Ovary (tissue), 9 donors: ENCODE results near the gene TRABD2B. TPM values are rescaled to one million over a fixed set of nuclear protein-coding genes. Genes with fewer than 3 reads are reported as not detected.

Experiments used
- DNase-seq, 5 donors: peaks; one replicate each; pipeline ENCODE4 v3.0.0-alpha.2; 2019 to 2020
- H3K27ac ChIP-seq, 2 donors: fragments of 200-600 bp; one replicate each; pipeline versions ENCODE4 v1.5.1 to v1.8.0; 2019 to 2022
- H3K27me3 ChIP-seq: fragments of 200-600 bp; one replicate; pipeline ENCODE4 v1.8.0; 2022
- H3K36me3 ChIP-seq: fragments of 200-600 bp; sonication (generic); one replicate; pipeline ENCODE4 v1.5.1; 2019
- H3K4me1 ChIP-seq: one replicate; pipeline ENCODE4 v1.8.1; 2013; ENCODE audit warnings: mild to moderate bottlenecking, moderate library complexity; ENCODE audit not compliant: insufficient read depth
- H3K4me3 ChIP-seq: fragments of 200-600 bp; sonication (generic); one replicate; pipeline ENCODE4 v1.5.1; 2017
- H3K9me3 ChIP-seq, 2 donors: fragments of 200-600 bp in 1 of 2; sonication (generic) in 1 of 2; one replicate each; pipeline versions ENCODE4 v1.5.1 to v1.8.1; 2013 to 2019; ENCODE audit warnings: mild to moderate bottlenecking in 1 of 2, moderate library complexity in 1 of 2
- CTCF ChIP-seq, 3 donors: fragments of 450-650 bp in 2 of 3; fragments of 200-600 bp in 1 of 3; IDR thresholded peaks; one replicate each; pipeline versions ENCODE4 v1.5.1 to v1.8.0; 2016 to 2022; ENCODE audit warnings: antibody characterized with exemption in 3 of 3, mild to moderate bottlenecking in 1 of 3
- EP300 ChIP-seq: sonication (generic); formaldehyde crosslinking; IDR thresholded peaks from one replicate; pipeline ENCODE4 v1.6.1; 2017; ENCODE audit warnings: antibody characterized with exemption
- POLR2A ChIP-seq: fragments of 450-650 bp; IDR thresholded peaks from one replicate; pipeline ENCODE4 v1.6.1; 2017; ENCODE audit warnings: antibody characterized with exemption, mild to moderate bottlenecking, moderate library complexity
- WGBS, 3 donors: extraction: QIAGEN DNeasy Blood & Tissue Kit in 1 of 3; methylation state at CpG; one replicate each; pipeline versions ENCODE4 v1.1.5 to v1.1.7; 2013 to 2017; 5-methylcytosine and 5-hydroxymethylcytosine counted together
- intact Hi-C, 4 donors: fragments of 100-400 bp; cut with DNase I; formaldehyde crosslinking; loops; one replicate each; pipeline versions ENCODE4 v1.11.0 to v1.15.1; 2022 to 2023
- polyA plus RNA-seq, 2 donors: library from polyadenylated mRNA; stranded (reverse); fragments of 200-250 nt in 1 of 2; fragments of 350-450 nt in 1 of 2; fragmentation: Illumina TruSeq in 1 of 2; extraction: RNeasy Lipid Tissue Mini Kit (QIAGEN cat#74804) in 1 of 2; gene quantifications; one replicate each; pipeline ENCODE4 v1.2.3, GENCODE V29; 2013 to 2014
- total RNA-seq, 7 donors: library from RNA; depleted of rRNA in 2 of 7; stranded (reverse); fragments of >200 nt in 2 of 7; fragmentation: NEBNext Ultra II Directional in 3 of 7; extraction: Animal tissue kit (Norgen Biotek cat#: 25700) in 3 of 7; gene quantifications; one replicate each; pipeline versions ENCODE4 v1.1.0 to v1.2.4, GENCODE V29; 2016 to 2023
- donor health status: DM: no; HTN: no; CAD: no; lungs with moderate emphysema.
- donor health status: DM: no; HTN: no; CAD: no.
- donor health status: Bipolar disorder and iron deficiency.
- donor health status: DM: yes; HTN: yes; CAD: no.
- donor health status: DM: no; HTN: no; CAD: no.
- donor health status: DM: yes; HTN: yes; CAD: no.

The TRABD2B gene
- total and polyA plus RNA-seq, 9 donors, result 0.18 to 1.6 (median 0.52) TPM

- no peak overlapping the region for H3K4me3 ChIP-seq
- TF ChIP-seq EP300 (no peak), POLR2A (no peak), CTCF (IDR thresholded peaks at IDR 0.05) (no peak)
- H3K27ac ChIP-seq, result no peak overlapping the region
- no peaks in the 10 kb centered on the region for H3K4me1 ChIP-seq
- H3K9me3 ChIP-seq, result no peaks in the 10 kb centered on the region
- H3K27me3 ChIP-seq, result no peaks in the 10 kb centered on the region
- intact Hi-C loops, result no loop called here
- H3K36me3 ChIP-seq, result no peaks in the 10 kb centered on the region
- DNase-seq, result no peak
These were observed 192.2 kb downstream of the TRABD2B start for GRCh38 chr1:47805018-47805417.

GRCh38 chr1:47803815-47804501, 193.2 kb downstream of the TRABD2B start:
- H3K36me3 ChIP-seq, result no peaks in the 10 kb centered on the region
- H3K27ac ChIP-seq, result no peak overlapping the region
- no peaks in the 10 kb centered on the region for H3K4me1 ChIP-seq
- no peak overlapping the region for H3K4me3 ChIP-seq
- TF ChIP-seq EP300, result no peak
- no peak for TF ChIP-seq POLR2A
- TF ChIP-seq CTCF (IDR thresholded peaks at IDR 0.05), result no peak
- intact Hi-C loops, result no loop called here
- no peaks in the 10 kb centered on the region for H3K27me3 ChIP-seq
- no peaks in the 10 kb centered on the region for H3K9me3 ChIP-seq
- WGBS, 3 donors, result 94 to 96% (median 94%) methylated on average over 13 of the region's 13 CpGs
- DNase-seq, result no peak

GRCh38 chr1:47797575-47797974, 199.6 kb downstream of the TRABD2B start:
- no peaks in the 10 kb centered on the region for H3K36me3 ChIP-seq
- H3K4me1 ChIP-seq, result no peaks in the 10 kb centered on the region
- no peak for DNase-seq
- intact Hi-C loops, result no loop called here
- TF ChIP-seq EP300 (no peak), CTCF (IDR thresholded peaks at IDR 0.05) (no peak), POLR2A (no peak)
- 6 to 16% (median 11%) methylated on average over 2 of the region's 2 CpGs for WGBS, 3 donors
- no peak overlapping the region for H3K4me3 ChIP-seq
- no peak overlapping the region for H3K27ac ChIP-seq
- H3K27me3 ChIP-seq, result no peaks in the 10 kb centered on the region
- no peaks in the 10 kb centered on the region for H3K9me3 ChIP-seq

- no peaks in the 10 kb centered on the region for H3K36me3 ChIP-seq
- H3K27ac ChIP-seq, result no peak overlapping the region
- 86 to 89% (median 88%) methylated on average over 6 of the region's 6 CpGs for WGBS, 3 donors
- no peak for TF ChIP-seq CTCF (IDR thresholded peaks at IDR 0.05)
- TF ChIP-seq EP300, result no peak
- TF ChIP-seq POLR2A, result no peak
- no peak overlapping the region for H3K4me3 ChIP-seq
- DNase-seq, result no peak
- H3K9me3 ChIP-seq, result no peaks in the 10 kb centered on the region
- no peaks in the 10 kb centered on the region for H3K4me1 ChIP-seq
- H3K27me3 ChIP-seq, result no peaks in the 10 kb centered on the region
- intact Hi-C loops, result no loop called here
These were observed 200.6 kb downstream of the TRABD2B start for GRCh38 chr1:47796626-47797025.
